Vagina (tissue), 2 donors: ENCODE results near the gene CCDC183. TPM values are rescaled to one million over a fixed set of nuclear protein-coding genes. Genes with fewer than 3 reads are reported as not detected.

ENCODE experiments used
- DNase-seq, 2 donors: peaks; one replicate each; pipeline ENCODE4 v3.0.0-alpha.2; 2017; ENCODE audit errors: extremely low spot score in 2 of 2
- H3K27ac ChIP-seq: fragments of 200-600 bp; sonication (generic); one replicate; pipeline ENCODE4 v1.5.1; 2019
- H3K27me3 ChIP-seq: fragments of 200-600 bp; sonication (generic); one replicate; pipeline ENCODE4 v1.5.1; 2019
- H3K36me3 ChIP-seq, 2 donors: fragments of 200-600 bp; sonication (generic); one replicate each; pipeline ENCODE4 v1.5.1; 2017 to 2019
- H3K4me1 ChIP-seq: fragments of 200-600 bp; sonication (generic); one replicate; pipeline ENCODE4 v1.5.1; 2019
- H3K4me3 ChIP-seq, 2 donors: fragments of 200-600 bp; sonication (generic); 1 replicate in 1 of 2; 2 replicates in 1 of 2; pipeline ENCODE4 v1.5.1; 2016 to 2019
- H3K9me3 ChIP-seq: fragments of 200-600 bp; sonication (generic); one replicate; pipeline ENCODE4 v1.5.1; 2019
- CTCF ChIP-seq, 3 experiments: fragments of 450-650 bp in 2 of 3; fragments of 200-600 bp in 1 of 3; sonication (generic) in 1 of 3; IDR thresholded peaks; one replicate each; pipeline ENCODE4 v1.5.1; 2017 to 2019; ENCODE audit warnings: antibody characterized with exemption in 3 of 3, mild to moderate bottlenecking in 2 of 3, moderate library complexity in 2 of 3
- POLR2A ChIP-seq, 2 donors: fragments of 450-650 bp; IDR thresholded peaks; one replicate each; pipeline ENCODE4 v1.6.1; 2017; ENCODE audit warnings: antibody characterized with exemption in 2 of 2, mild to moderate bottlenecking in 2 of 2, moderate library complexity in 2 of 2
- POLR2AphosphoS5 ChIP-seq, 2 donors: sonication (generic); formaldehyde crosslinking; IDR thresholded peaks; one replicate each; pipeline ENCODE4 v1.9.0; 2017; ENCODE audit warnings: antibody characterized with exemption in 2 of 2, mild to moderate bottlenecking in 2 of 2, low read depth in 1 of 2; ENCODE audit not compliant: insufficient read depth in 1 of 2
- intact Hi-C: fragments of 100-400 bp; cut with DNase I; formaldehyde crosslinking; loops from one replicate; pipeline ENCODE4 v1.15.1; 2023
- total RNA-seq: library from RNA; depleted of rRNA; stranded (reverse); fragments of >200 nt; gene quantifications from one replicate; pipeline ENCODE4 v1.2.3, GENCODE V29; 2016

Gene CCDC183
- total RNA-seq, 1 donor from 2014 or later: not detected

- Histone ChIP-seq H3K27ac (no peak overlapping the region), H3K4me3 (no peak overlapping the region), H3K36me3 (peaks cover 0 to 22% of the 10 kb centered on the region in 2 donors), H3K27me3 (no peaks in the 10 kb centered on the region), H3K4me1 (peaks cover 18% of the 10 kb centered on the region), H3K9me3 (no peaks in the 10 kb centered on the region)
- intact Hi-C loops: no loop called here
- no peak for DNase-seq
- TF ChIP-seq POLR2AphosphoS5 (IDR thresholded peaks at IDR 0.05; ENCODE audit: insufficient read depth in 1 of 2, low read depth in 1 of 2): no peak
- TF ChIP-seq POLR2A (IDR thresholded peaks at IDR 0.05): no peak
- TF ChIP-seq CTCF (IDR thresholded peaks at IDR 0.05): no peak
These were observed 27.3 kb downstream of the CCDC183 start for GRCh38 chr9:136823136-136824046.

GRCh38 chr9:136824496-136825225, 28.5 kb downstream of the CCDC183 start:
- no peak overlapping the region for H3K4me3 ChIP-seq
- no peak overlapping the region for H3K27ac ChIP-seq
- no peak for DNase-seq
- H3K9me3 ChIP-seq: no peaks in the 10 kb centered on the region
- no peak for TF ChIP-seq POLR2AphosphoS5 (IDR thresholded peaks at IDR 0.05; ENCODE audit: insufficient read depth in 1 of 2, low read depth in 1 of 2)
- no peak for TF ChIP-seq POLR2A (IDR thresholded peaks at IDR 0.05)
- no peak for TF ChIP-seq CTCF (IDR thresholded peaks at IDR 0.05)
- H3K4me1 ChIP-seq: peaks cover 18% of the 10 kb centered on the region
- intact Hi-C loops: no loop called here
- peaks cover 0 to 33% of the 10 kb centered on the region in 2 donors for H3K36me3 ChIP-seq
- no peaks in the 10 kb centered on the region for H3K27me3 ChIP-seq

- Histone ChIP-seq H3K27ac (no peak overlapping the region), H3K9me3 (no peaks in the 10 kb centered on the region), H3K36me3 (peaks cover 0 to 41% of the 10 kb centered on the region in 2 donors), H3K4me3 (no peak overlapping the region), H3K4me1 (peaks cover 17% of the 10 kb centered on the region), H3K27me3 (no peaks in the 10 kb centered on the region)
- intact Hi-C loops: no loop called here
- TF ChIP-seq POLR2AphosphoS5 (IDR thresholded peaks at IDR 0.05; ENCODE audit: insufficient read depth in 1 of 2, low read depth in 1 of 2) (no peak), CTCF (IDR thresholded peaks at IDR 0.05) (no peak), POLR2A (IDR thresholded peaks at IDR 0.05) (no peak)
- DNase-seq: no peak
These were observed 29.4 kb downstream of the CCDC183 start for GRCh38 chr9:136825295-136826187.

- TF ChIP-seq CTCF (IDR thresholded peaks at IDR 0.05): no peak
- no peak for TF ChIP-seq POLR2A (IDR thresholded peaks at IDR 0.05)
- no peak for TF ChIP-seq POLR2AphosphoS5 (IDR thresholded peaks at IDR 0.05; ENCODE audit: insufficient read depth in 1 of 2, low read depth in 1 of 2)
- Histone ChIP-seq H3K27me3 (no peaks in the 10 kb centered on the region), H3K9me3 (no peaks in the 10 kb centered on the region), H3K36me3 (peaks cover 0 to 48% of the 10 kb centered on the region in 2 donors), H3K4me3 (no peak overlapping the region), H3K27ac (no peak overlapping the region), H3K4me1 (peaks cover 11% of the 10 kb centered on the region)
- intact Hi-C loops: no loop called here
- no peak for DNase-seq
These were observed 30.0 kb downstream of the CCDC183 start for GRCh38 chr9:136826188-136826541.
